HepG2 (cell line): ENCODE measurements around the gene MED1. TPM values are rescaled to one million over a fixed set of nuclear protein-coding genes. Genes with fewer than 3 reads are reported as not detected.

ENCODE experiments used
- ADNP ChIP-seq: sonication (generic); formaldehyde crosslinking; IDR thresholded peaks from 2 replicates; pipeline ENCODE4 v1.4.0; 2020; ENCODE audit warnings: missing genetic modification reagents
- CEBPZ ChIP-seq: IDR thresholded peaks from 2 replicates; pipeline ENCODE4 v1.6.1; 2012; ENCODE audit warnings: low read length, improper control_type of control experiment
- GPN1 ChIP-seq: sonication (generic); formaldehyde crosslinking; IDR thresholded peaks from 2 replicates; pipeline ENCODE4 v1.5.1; 2020; ENCODE audit warnings: missing genetic modification reagents, borderline replicate concordance
- HMGXB4 ChIP-seq, 2 experiments: sonication (generic) in 1 of 2; formaldehyde crosslinking in 1 of 2; IDR thresholded peaks; 2 replicates each; pipeline versions ENCODE4 v1.4.0 to v1.6.1; 2018 to 2020; ENCODE audit warnings: missing genetic modification reagents in 2 of 2, borderline replicate concordance in 1 of 2, low read depth in 1 of 2, mild to moderate bottlenecking in 1 of 2, missing biosample characterization in 1 of 2
- LCORL ChIP-seq, 2 experiments: fragments of 450-650 bp in 1 of 2; sonication (generic) in 1 of 2; formaldehyde crosslinking in 1 of 2; IDR thresholded peaks; 2 replicates each; pipeline versions ENCODE4 v1.5.0 to v1.6.1; 2017 to 2020; ENCODE audit warnings: antibody characterized with exemption in 1 of 2, missing genetic modification reagents in 1 of 2
- PITX1 ChIP-seq: sonication (generic); formaldehyde crosslinking; IDR thresholded peaks from 2 replicates; pipeline ENCODE4 v1.5.1; 2020; ENCODE audit warnings: mild to moderate bottlenecking, missing genetic modification reagents
- RFXAP ChIP-seq: sonication (generic); formaldehyde crosslinking; IDR thresholded peaks from 2 replicates; pipeline ENCODE4 v1.4.0; 2020; ENCODE audit warnings: missing genetic modification reagents, borderline replicate concordance
- ZHX1 ChIP-seq: sonication (generic); formaldehyde crosslinking; IDR thresholded peaks from 2 replicates; pipeline ENCODE4 v1.8.1; 2022; ENCODE audit warnings: low read depth, mild to moderate bottlenecking, missing genetic modification reagents
- ZHX2 ChIP-seq, 2 experiments: sonication (generic) in 1 of 2; formaldehyde crosslinking in 1 of 2; IDR thresholded peaks; 2 replicates each; pipeline versions ENCODE4 v1.6.1 to v1.9.0; 2014 to 2022; ENCODE audit warnings: antibody characterized with exemption in 1 of 2, borderline replicate concordance in 1 of 2, inconsistent platforms in 1 of 2, low read depth in 1 of 2, missing genetic modification reagents in 1 of 2
- ZNF18 ChIP-seq: sonication (generic); formaldehyde crosslinking; IDR thresholded peaks from 2 replicates; pipeline ENCODE4 v1.8.0; 2022; ENCODE audit warnings: mild to moderate bottlenecking, missing genetic modification reagents; ENCODE audit not compliant: insufficient replicate concordance
- ZNF20 ChIP-seq: sonication (generic); formaldehyde crosslinking; IDR thresholded peaks from 2 replicates; pipeline ENCODE4 v1.4.0; 2020; ENCODE audit warnings: mild to moderate bottlenecking, moderate library complexity, missing genetic modification reagents
- ZSCAN30 ChIP-seq: sonication (generic); formaldehyde crosslinking; IDR thresholded peaks from 2 replicates; pipeline ENCODE4 v1.5.0; 2020; ENCODE audit warnings: mild to moderate bottlenecking, missing genetic modification reagents
- polyA plus RNA-seq, 8 experiments: library from polyadenylated mRNA; depleted of rRNA in 3 of 8; stranded (reverse) in 7 of 8; unstranded in 1 of 8; fragments of >200 nt; fragmentation: Illumina TruSeq in 4 of 8; extraction: Trizol in 4 of 8; gene quantifications; 2 replicates each; pipeline versions ENCODE4 v1.2.1 to v1.2.3, GENCODE V29; 2011 to 2016; ENCODE audit warnings: low read depth in 4 of 8, missing spikeins in 1 of 8, mixed read lengths in 1 of 8; ENCODE audit not compliant: insufficient read depth in 1 of 8
- total RNA-seq, 5 experiments: library from RNA; depleted of rRNA; stranded (reverse); fragments of >200 nt; fragmentation: Illumina TruSeq; extraction: Trizol; gene quantifications; 2 replicates each; pipeline ENCODE4 v1.2.3, GENCODE V29; 2016; ENCODE audit warnings: low read depth in 1 of 5

MED1 gene
- total and polyA plus RNA-seq, 2 of the 13 experiments (the other 11 are each of a cell fraction or from before 2014, with no cell fraction given), result 37.5 to 40.1 TPM

GRCh38 chr17:39450051-39450450, 1.0 kb downstream of the MED1 start (continued):
- TF ChIP-seq ZHX2 (IDR thresholded peaks at IDR 0.05; ENCODE audit: low read depth) (no peak), ZHX2 (CRISPR knock-in tag; IDR thresholded peaks at IDR 0.05; ENCODE audit: borderline replicate concordance) (no peak), CEBPZ (no peak), PITX1 (CRISPR knock-in tag) (0 out of 2 replicates have a peak, but pooled peaks have one; percentile 21), ZNF18 (CRISPR knock-in tag) (peak; percentile 73), ZNF20 (no peak), ADNP (CRISPR knock-in tag) (no peak), LCORL (IDR thresholded peaks at IDR 0.05) (no peak), LCORL (CRISPR knock-in tag; IDR thresholded peaks at IDR 0.05) (no peak), ZSCAN30 (CRISPR knock-in tag) (no peak), ZHX1 (CRISPR knock-in tag) (no peak), GPN1 (no peak), HMGXB4 (CRISPR knock-in tag; IDR thresholded peaks at IDR 0.05; ENCODE audit: borderline replicate concordance in 1 of 2, low read depth in 1 of 2) (no peak), RFXAP (CRISPR knock-in tag) (no peak)
